Spleen (tissue), 7 donors: ENCODE results near the gene CAMKK1.
"Not testable (repeated sequence)": the region's sequence is repeated elsewhere in the genome, so short reads cannot be mapped to it uniquely, and the experiment has no call there.

ENCODE experiments used
- POLR2AphosphoS5 ChIP-seq, 3 donors: sonication (generic); formaldehyde crosslinking; IDR thresholded peaks; one replicate each; pipeline ENCODE4 v1.5.1; 2017; ENCODE audit warnings: antibody characterized with exemption in 3 of 3
- TF ChIP-seq, protein P1 (sequence below), 11 experiments: fragments of 200-600 bp in 7 of 11; fragments of 450-650 bp in 4 of 11; sonication (generic) in 4 of 11; IDR thresholded peaks in 8 of 11; conservative IDR thresholded peaks in 3 of 11; 1 replicate in 7 of 11; 2 replicates in 4 of 11; pipeline versions ENCODE4 v1.4.0 to v1.8.0; 2016 to 2021; ENCODE audit warnings: antibody characterized with exemption in 11 of 11, inconsistent platforms in 4 of 11, mild to moderate bottlenecking in 1 of 11
- donor health status: DM: no; HTN: no; CAD: no; lungs with moderate emphysema.
- donor health status: DM: no; HTN: no; CAD: no.
- donor health status: DM: no; HTN: no; CAD: no.

GRCh38 chr17:3854204-3854603 lies 38.6 kb downstream of the CAMKK1 start:
- TF ChIP-seq, protein P1, sequence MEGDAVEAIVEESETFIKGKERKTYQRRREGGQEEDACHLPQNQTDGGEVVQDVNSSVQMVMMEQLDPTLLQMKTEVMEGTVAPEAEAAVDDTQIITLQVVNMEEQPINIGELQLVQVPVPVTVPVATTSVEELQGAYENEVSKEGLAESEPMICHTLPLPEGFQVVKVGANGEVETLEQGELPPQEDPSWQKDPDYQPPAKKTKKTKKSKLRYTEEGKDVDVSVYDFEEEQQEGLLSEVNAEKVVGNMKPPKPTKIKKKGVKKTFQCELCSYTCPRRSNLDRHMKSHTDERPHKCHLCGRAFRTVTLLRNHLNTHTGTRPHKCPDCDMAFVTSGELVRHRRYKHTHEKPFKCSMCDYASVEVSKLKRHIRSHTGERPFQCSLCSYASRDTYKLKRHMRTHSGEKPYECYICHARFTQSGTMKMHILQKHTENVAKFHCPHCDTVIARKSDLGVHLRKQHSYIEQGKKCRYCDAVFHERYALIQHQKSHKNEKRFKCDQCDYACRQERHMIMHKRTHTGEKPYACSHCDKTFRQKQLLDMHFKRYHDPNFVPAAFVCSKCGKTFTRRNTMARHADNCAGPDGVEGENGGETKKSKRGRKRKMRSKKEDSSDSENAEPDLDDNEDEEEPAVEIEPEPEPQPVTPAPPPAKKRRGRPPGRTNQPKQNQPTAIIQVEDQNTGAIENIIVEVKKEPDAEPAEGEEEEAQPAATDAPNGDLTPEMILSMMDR (IDR thresholded peaks at IDR 0.05 in 8 of 11, conservative IDR thresholded peaks at IDR 0.05 in 3 of 11): not testable (repeated sequence)
- not testable (repeated sequence) for TF ChIP-seq POLR2AphosphoS5 (IDR thresholded peaks at IDR 0.05)
